Gastroesophageal sphincter (tissue), 4 donors: ENCODE measurements around the gene CREBBP. TPM values are rescaled to one million over a fixed set of nuclear protein-coding genes. Genes with fewer than 3 reads are reported as not detected.

ENCODE experiments used
- ATAC-seq: fragments of 150-250 bp; one replicate; pipeline ENCODE4 v1.9.1; 2016; ENCODE audit warnings: mild to moderate bottlenecking, moderate library complexity
- H3K27ac ChIP-seq, 4 donors: fragments of 200-600 bp; sonication (generic) in 3 of 4; 1 replicate in 3 of 4; 2 replicates in 1 of 4; pipeline ENCODE4 v1.5.1; 2016 to 2019
- H3K27me3 ChIP-seq: fragments of 200-600 bp; sonication (generic); one replicate; pipeline ENCODE4 v1.5.1; 2019
- H3K36me3 ChIP-seq, 2 donors: fragments of 200-600 bp; sonication (generic); one replicate each; pipeline ENCODE4 v1.5.1; 2019; ENCODE audit warnings: control low read depth in 1 of 2
- H3K4me1 ChIP-seq, 3 donors: fragments of 200-600 bp; sonication (generic); 1 replicate in 2 of 3; 2 replicates in 1 of 3; pipeline ENCODE4 v1.5.1; 2016 to 2019; ENCODE audit warnings: control low read depth in 2 of 3
- H3K4me3 ChIP-seq, 2 donors: fragments of 200-600 bp; sonication (generic); one replicate each; pipeline ENCODE4 v1.5.1; 2019; ENCODE audit warnings: mild to moderate bottlenecking in 1 of 2, moderate library complexity in 1 of 2
- H3K9me3 ChIP-seq, 3 donors: fragments of 200-600 bp; sonication (generic); one replicate each; pipeline ENCODE4 v1.5.1; 2017 to 2019; ENCODE audit warnings: control low read depth in 2 of 3
- CTCF ChIP-seq, 4 experiments: fragments of 200-600 bp in 2 of 4; fragments of 450-650 bp in 2 of 4; sonication (generic) in 1 of 4; IDR thresholded peaks; one replicate each; pipeline ENCODE4 v1.5.1; 2017 to 2019; ENCODE audit warnings: antibody characterized with exemption in 4 of 4, mild to moderate bottlenecking in 2 of 4, moderate library complexity in 2 of 4
- EP300 ChIP-seq: sonication (generic); formaldehyde crosslinking; IDR thresholded peaks from one replicate; pipeline ENCODE4 v1.6.1; 2017; ENCODE audit warnings: antibody characterized with exemption, mild to moderate bottlenecking
- POLR2A ChIP-seq, 2 donors: fragments of 450-650 bp; IDR thresholded peaks; one replicate each; pipeline ENCODE4 v1.6.1; 2017; ENCODE audit warnings: antibody characterized with exemption in 2 of 2, mild to moderate bottlenecking in 2 of 2, moderate library complexity in 1 of 2
- POLR2AphosphoS5 ChIP-seq: sonication (generic); formaldehyde crosslinking; IDR thresholded peaks from one replicate; pipeline ENCODE4 v1.6.1; 2017; ENCODE audit warnings: antibody characterized with exemption
- WGBS, 2 donors: methylation state at CpG; one replicate each; pipeline ENCODE4 v1.1.5; 2018; ENCODE audit warnings: low coverage in 1 of 2; 5-methylcytosine and 5-hydroxymethylcytosine counted together
- total RNA-seq, 4 donors: library from RNA; depleted of rRNA; stranded (reverse); fragments of >200 nt; gene quantifications; one replicate each; pipeline ENCODE4 v1.1.0, GENCODE V29; 2016

Gene CREBBP
- total RNA-seq, 4 donors from 2014 or later: 45.9 to 115 (median 61.7) TPM

GRCh38 chr16:3727806-3728381 lies 152.6 kb downstream of the CREBBP start:
- WGBS, 2 donors: 84 to 100% methylated on average over 1 to 10 of the region's 21 CpGs
- no peak overlapping the region for H3K4me3 ChIP-seq
- no peaks in the 10 kb centered on the region for H3K4me1 ChIP-seq
- no peak overlapping the region for H3K27ac ChIP-seq
- peak; percentile 20 for ATAC-seq
- no peaks in the 10 kb centered on the region for H3K27me3 ChIP-seq
- H3K9me3 ChIP-seq: no peaks in the 10 kb centered on the region
- TF ChIP-seq POLR2AphosphoS5: no peak
- no peak for TF ChIP-seq EP300
- TF ChIP-seq POLR2A (IDR thresholded peaks at IDR 0.05): no peak
- peaks cover 0 to 71% of the 10 kb centered on the region in 2 donors for H3K36me3 ChIP-seq

GRCh38 chr16:3726021-3726687 lies 154.4 kb downstream of the CREBBP start:
- TF ChIP-seq POLR2AphosphoS5 (no peak), POLR2A (IDR thresholded peaks at IDR 0.05) (no peak), CTCF (IDR thresholded peaks at IDR 0.05) (no peak), EP300 (no peak)
- no peaks in the 10 kb centered on the region for H3K4me1 ChIP-seq
- no peak for ATAC-seq
- 91 to 95% methylated on average over 10 to 13 of the region's 33 CpGs for WGBS, 2 donors
- peaks cover 0 to 54% of the 10 kb centered on the region in 2 donors for H3K36me3 ChIP-seq
- H3K27me3 ChIP-seq: no peaks in the 10 kb centered on the region
- no peaks in the 10 kb centered on the region for H3K9me3 ChIP-seq
- H3K27ac ChIP-seq: no peak overlapping the region
- no peak overlapping the region for H3K4me3 ChIP-seq

GRCh38 chr16:3725276-3725675 lies 155.2 kb downstream of the CREBBP start:
- ATAC-seq: no peak
- H3K4me1 ChIP-seq: no peaks in the 10 kb centered on the region
- H3K4me3 ChIP-seq: no peak overlapping the region
- H3K9me3 ChIP-seq: no peaks in the 10 kb centered on the region
- 0 to 80% methylated on average over 1 to 4 of the region's 8 CpGs for WGBS, 2 donors
- H3K27ac ChIP-seq: no peak overlapping the region
- H3K27me3 ChIP-seq: no peaks in the 10 kb centered on the region
- TF ChIP-seq EP300: no peak
- H3K36me3 ChIP-seq: peaks cover 0 to 45% of the 10 kb centered on the region in 2 donors

- 88 to 100% methylated on average over 2 to 10 of the region's 10 CpGs for WGBS, 2 donors
- TF ChIP-seq EP300: no peak
- no peak for TF ChIP-seq POLR2A (IDR thresholded peaks at IDR 0.05)
- no peak for TF ChIP-seq CTCF (IDR thresholded peaks at IDR 0.05)
- TF ChIP-seq POLR2AphosphoS5: no peak
- Histone ChIP-seq H3K9me3 (no peaks in the 10 kb centered on the region), H3K4me1 (peaks cover 0 to 8% (median 5%) of the 10 kb centered on the region in 3 donors), H3K4me3 (no peak overlapping the region), H3K27me3 (no peaks in the 10 kb centered on the region), H3K27ac (no peak overlapping the region), H3K36me3 (peaks cover 0 to 17% of the 10 kb centered on the region in 2 donors)
- no peak for ATAC-seq
Observed at GRCh38 chr16:3722508-3722907, 158.0 kb downstream of the CREBBP start.

GRCh38 chr16:3720418-3720817 lies 160.1 kb downstream of the CREBBP start:
- Histone ChIP-seq H3K9me3 (no peaks in the 10 kb centered on the region), H3K4me1 (peaks cover 0 to 22% (median 10%) of the 10 kb centered on the region in 3 donors), H3K27ac (no peak overlapping the region), H3K36me3 (no peaks in the 10 kb centered on the region), H3K4me3 (no peak overlapping the region), H3K27me3 (no peaks in the 10 kb centered on the region)
- ATAC-seq: no peak
- 77 to 93% methylated on average over 3 to 8 of the region's 11 CpGs for WGBS, 2 donors
- TF ChIP-seq POLR2A (IDR thresholded peaks at IDR 0.05): no peak
- no peak for TF ChIP-seq EP300
- TF ChIP-seq POLR2AphosphoS5: no peak
- TF ChIP-seq CTCF (IDR thresholded peaks at IDR 0.05): no peak

- Histone ChIP-seq H3K9me3 (no peaks in the 10 kb centered on the region), H3K4me3 (no peak overlapping the region), H3K4me1 (peaks cover 0 to 22% (median 10%) of the 10 kb centered on the region in 3 donors), H3K36me3 (peaks cover 0 to 4% of the 10 kb centered on the region in 2 donors), H3K27me3 (no peaks in the 10 kb centered on the region), H3K27ac (no peak overlapping the region)
- ATAC-seq: no peak
- 90 to 95% methylated on average over 4 to 7 of the region's 10 CpGs for WGBS, 2 donors
- TF ChIP-seq EP300 (no peak), CTCF (IDR thresholded peaks at IDR 0.05) (no peak), POLR2AphosphoS5 (no peak), POLR2A (IDR thresholded peaks at IDR 0.05) (no peak)
Observed at GRCh38 chr16:3718628-3719027, 161.9 kb downstream of the CREBBP start.
